Ectodermal cell (in vitro differentiated cells): ENCODE results near the gene MYL7.

Source experiments
- H3K27ac ChIP-seq: 2 replicates; pipeline ENCODE4 v1.7.0; 2013; ENCODE audit warnings: mild to moderate bottlenecking, low read depth, low read length; ENCODE audit not compliant: insufficient read depth, poor library complexity, severe bottlenecking
- H3K27me3 ChIP-seq: 2 replicates; pipeline ENCODE4 v1.7.0; 2013; ENCODE audit warnings: mild to moderate bottlenecking, low read length; ENCODE audit not compliant: insufficient read depth, control insufficient read depth, poor library complexity, severe bottlenecking
- H3K36me3 ChIP-seq: one replicate; pipeline ENCODE4 v1.7.0; 2013; ENCODE audit warnings: low read length; ENCODE audit not compliant: control insufficient read depth, insufficient read depth
- H3K4me1 ChIP-seq: one replicate; pipeline ENCODE4 v1.7.0; 2013; ENCODE audit warnings: low read length; ENCODE audit not compliant: control insufficient read depth, insufficient read depth
- H3K4me3 ChIP-seq: 2 replicates; pipeline ENCODE4 v1.7.0; 2013; ENCODE audit warnings: low read depth, low read length, control low read depth; ENCODE audit not compliant: insufficient read depth
- H3K9me3 ChIP-seq: 2 replicates; pipeline ENCODE4 v1.7.0; 2013; ENCODE audit warnings: mild to moderate bottlenecking, low read length, moderate library complexity; ENCODE audit not compliant: control insufficient read depth
- WGBS, 2 experiments: methylation state at CpG; one replicate each; pipeline ENCODE4 v1.1.7; 2013; ENCODE audit warnings: missing lambda C conversion rate in 2 of 2; 5-methylcytosine and 5-hydroxymethylcytosine counted together

The MYL7 gene

GRCh38 chr7:44103923-44104859 is 36.9 kb downstream of the MYL7 start, which contains the start of gene AEBP1:
TSS of gene AEBP1 (plus strand) at chr7:44104345. CDS start at chr7:44104666, 321 bp downstream.
- Histone ChIP-seq H3K4me3 (peak within 1 kb of the TSS; percentile 50), H3K27me3 (peaks cover 30% of the 10 kb centered on the region), H3K9me3 (no peaks in the 10 kb centered on the region), H3K27ac (no peak within 1 kb of the TSS), H3K36me3 (no peaks in the 10 kb centered on the region), H3K4me1 (peaks cover 14% of the 10 kb centered on the region)
- WGBS, 2 experiments: 2% methylated on average over 72 to 74 of the region's 87 CpGs

GRCh38 chr7:44103566-44103922 is 37.6 kb downstream of the MYL7 start:
- 52% methylated on average over 8 of the region's 8 CpGs for WGBS, 2 experiments
- H3K4me1 ChIP-seq: peaks cover 14% of the 10 kb centered on the region
- H3K9me3 ChIP-seq: no peaks in the 10 kb centered on the region
- no peaks in the 10 kb centered on the region for H3K36me3 ChIP-seq
- peaks cover 30% of the 10 kb centered on the region for H3K27me3 ChIP-seq
- H3K27ac ChIP-seq: no peak overlapping the region
- peak overlapping the region; percentile 50 for H3K4me3 ChIP-seq

GRCh38 chr7:44102846-44103565 is 38.1 kb downstream of the MYL7 start:
- peaks cover 14% of the 10 kb centered on the region for H3K4me1 ChIP-seq
- H3K27ac ChIP-seq: no peak overlapping the region

GRCh38 chr7:44101966-44102845 is 38.9 kb downstream of the MYL7 start:
- H3K4me3 ChIP-seq: no peak overlapping the region
- no peaks in the 10 kb centered on the region for H3K36me3 ChIP-seq
- no peaks in the 10 kb centered on the region for H3K9me3 ChIP-seq
- H3K27me3 ChIP-seq: peaks cover 30% of the 10 kb centered on the region
- H3K4me1 ChIP-seq: peaks cover 14% of the 10 kb centered on the region
- 92 to 94% methylated on average over 14 of the region's 14 CpGs for WGBS, 2 experiments
- H3K27ac ChIP-seq: no peak overlapping the region

More at GRCh38 chr7:44102846-44103565, 38.1 kb downstream of the MYL7 start:
- Histone ChIP-seq H3K9me3 (no peaks in the 10 kb centered on the region), H3K36me3 (no peaks in the 10 kb centered on the region), H3K27me3 (peaks cover 30% of the 10 kb centered on the region), H3K4me3 (no peak overlapping the region)
- 82 to 85% methylated on average over 8 of the region's 8 CpGs for WGBS, 2 experiments

GRCh38 chr7:44101303-44101965 is 39.7 kb downstream of the MYL7 start:
- WGBS, 2 experiments: 91% methylated on average over 3 of the region's 3 CpGs
- no peak overlapping the region for H3K27ac ChIP-seq
- H3K27me3 ChIP-seq: peaks cover 30% of the 10 kb centered on the region

GRCh38 chr7:44100458-44101302 is 40.5 kb downstream of the MYL7 start:
- Histone ChIP-seq H3K4me1 (peaks cover 14% of the 10 kb centered on the region), H3K4me3 (no peak overlapping the region), H3K9me3 (no peaks in the 10 kb centered on the region), H3K27me3 (peaks cover 27% of the 10 kb centered on the region), H3K27ac (no peak overlapping the region), H3K36me3 (no peaks in the 10 kb centered on the region)
- WGBS, 2 experiments: 89 to 90% methylated on average over 8 to 10 of the region's 10 CpGs

More at GRCh38 chr7:44101303-44101965, 39.7 kb downstream of the MYL7 start:
- H3K4me3 ChIP-seq: no peak overlapping the region
- H3K9me3 ChIP-seq: no peaks in the 10 kb centered on the region
- peaks cover 14% of the 10 kb centered on the region for H3K4me1 ChIP-seq
- no peaks in the 10 kb centered on the region for H3K36me3 ChIP-seq

- 86 to 90% methylated on average over 3 of the region's 4 CpGs for WGBS, 2 experiments
- Histone ChIP-seq H3K9me3 (no peaks in the 10 kb centered on the region), H3K4me1 (peaks cover 6% of the 10 kb centered on the region), H3K27me3 (peaks cover 17% of the 10 kb centered on the region), H3K27ac (no peak overlapping the region), H3K4me3 (no peak overlapping the region), H3K36me3 (no peaks in the 10 kb centered on the region)
Observed at GRCh38 chr7:44099669-44100068, 41.5 kb downstream of the MYL7 start.

- peaks cover 6% of the 10 kb centered on the region for H3K27me3 ChIP-seq
- H3K36me3 ChIP-seq: no peaks in the 10 kb centered on the region
- H3K4me3 ChIP-seq: no peak overlapping the region
- WGBS, 2 experiments: 90 to 95% methylated on average over 5 of the region's 6 CpGs
- H3K4me1 ChIP-seq: peaks cover 6% of the 10 kb centered on the region
- H3K9me3 ChIP-seq: no peaks in the 10 kb centered on the region
- no peak overlapping the region for H3K27ac ChIP-seq
Observed at GRCh38 chr7:44098092-44099068, 42.8 kb downstream of the MYL7 start.
